Duodenal mucosa (tissue), 2 donors: ENCODE results near the gene PSORS1C2.
"Not testable (repeated sequence)": the region's sequence is repeated elsewhere in the genome, so short reads cannot be mapped to it uniquely, and the experiment has no call there.

Source experiments
- H3K27ac ChIP-seq: one replicate; pipeline ENCODE4 v1.7.0; 2013; ENCODE audit warnings: low read depth, low read length
- H3K27me3 ChIP-seq, 2 donors: one replicate each; pipeline ENCODE4 v1.7.0; 2013; ENCODE audit warnings: low read length in 2 of 2, control low read depth in 1 of 2; ENCODE audit not compliant: insufficient read depth in 2 of 2, control insufficient read depth in 1 of 2
- H3K36me3 ChIP-seq, 2 donors: one replicate each; pipeline ENCODE4 v1.7.0; 2013; ENCODE audit warnings: low read length in 2 of 2, control low read depth in 1 of 2; ENCODE audit not compliant: insufficient read depth in 2 of 2, control insufficient read depth in 1 of 2
- H3K4me1 ChIP-seq, 2 donors: one replicate each; pipeline ENCODE4 v1.7.0; 2013; ENCODE audit warnings: low read length in 2 of 2, control low read depth in 1 of 2; ENCODE audit not compliant: insufficient read depth in 2 of 2, control insufficient read depth in 1 of 2
- H3K4me3 ChIP-seq, 2 donors: one replicate each; pipeline ENCODE4 v1.7.0; 2013; ENCODE audit warnings: low read length in 2 of 2, low read depth in 1 of 2
- H3K9ac ChIP-seq, 2 donors: one replicate each; pipeline ENCODE4 v1.7.0; 2013; ENCODE audit warnings: low read length in 2 of 2, low read depth in 1 of 2
- H3K9me3 ChIP-seq, 2 donors: one replicate each; pipeline ENCODE4 v1.7.0; 2013; ENCODE audit warnings: low read length in 2 of 2, control low read depth in 1 of 2; ENCODE audit not compliant: control insufficient read depth in 1 of 2

The PSORS1C2 gene

GRCh38 chr6:31175971-31176370 is 37.1 kb upstream of the PSORS1C2 start:
- H3K9ac ChIP-seq, result no peak overlapping the region
- H3K27me3 ChIP-seq, result no peaks in the 10 kb centered on the region
- no peak overlapping the region for H3K4me3 ChIP-seq
- H3K9me3 ChIP-seq, result no peaks in the 10 kb centered on the region
- H3K27ac ChIP-seq, result no peak overlapping the region
- H3K36me3 ChIP-seq, result peaks cover 19 to 23% of the 10 kb centered on the region in 2 donors
- H3K4me1 ChIP-seq, result peaks cover 9 to 16% of the 10 kb centered on the region in 2 donors

GRCh38 chr6:31174378-31174777 is 35.5 kb upstream of the PSORS1C2 start:
- H3K27me3 ChIP-seq, result no peaks in the 10 kb centered on the region
- no peak overlapping the region for H3K4me3 ChIP-seq
- H3K27ac ChIP-seq, result no peak overlapping the region
- peaks cover 10 to 11% of the 10 kb centered on the region in 2 donors for H3K4me1 ChIP-seq
- H3K9me3 ChIP-seq, result no peaks in the 10 kb centered on the region
- no peak overlapping the region for H3K9ac ChIP-seq
- peaks cover 15 to 19% of the 10 kb centered on the region in 2 donors for H3K36me3 ChIP-seq

GRCh38 chr6:31173406-31173805 is 34.5 kb upstream of the PSORS1C2 start:
- H3K4me1 ChIP-seq, result peaks cover 2 to 3% of the 10 kb centered on the region in 2 donors
- no peaks in the 10 kb centered on the region for H3K27me3 ChIP-seq

GRCh38 chr6:31172973-31173384 is 34.1 kb upstream of the PSORS1C2 start:
- no peak overlapping the region for H3K27ac ChIP-seq

More at GRCh38 chr6:31173406-31173805, 34.5 kb upstream of the PSORS1C2 start:
- Histone ChIP-seq H3K9ac (no peak overlapping the region), H3K4me3 (no peak overlapping the region), H3K36me3 (peaks cover 15 to 22% of the 10 kb centered on the region in 2 donors), H3K9me3 (no peaks in the 10 kb centered on the region), H3K27ac (no peak overlapping the region)

GRCh38 chr6:31171931-31172905 is 33.4 kb upstream of the PSORS1C2 start:
- Histone ChIP-seq H3K27ac (no peak overlapping the region), H3K36me3 (peaks cover 9 to 18% of the 10 kb centered on the region in 2 donors), H3K9me3 (no peaks in the 10 kb centered on the region), H3K9ac (no peak overlapping the region), H3K4me3 (no peak overlapping the region), H3K4me1 (peaks cover 0 to 3% of the 10 kb centered on the region in 2 donors), H3K27me3 (no peaks in the 10 kb centered on the region)

More at GRCh38 chr6:31172973-31173384, 34.1 kb upstream of the PSORS1C2 start:
- no peaks in the 10 kb centered on the region for H3K9me3 ChIP-seq
- no peak overlapping the region for H3K4me3 ChIP-seq
- no peak overlapping the region for H3K9ac ChIP-seq
- peaks cover 0 to 3% of the 10 kb centered on the region in 2 donors for H3K4me1 ChIP-seq
- H3K27me3 ChIP-seq, result no peaks in the 10 kb centered on the region
- H3K36me3 ChIP-seq, result peaks cover 15 to 22% of the 10 kb centered on the region in 2 donors

- no peak overlapping the region for H3K9ac ChIP-seq
- no peaks in the 10 kb centered on the region for H3K27me3 ChIP-seq
- H3K4me1 ChIP-seq, result peaks cover 0 to 3% of the 10 kb centered on the region in 2 donors
- no peak overlapping the region for H3K4me3 ChIP-seq
- H3K36me3 ChIP-seq, result peaks cover 8 to 18% of the 10 kb centered on the region in 2 donors
- H3K27ac ChIP-seq, result no peak overlapping the region
- H3K9me3 ChIP-seq, result no peaks in the 10 kb centered on the region
Observed at GRCh38 chr6:31170987-31171671, 32.3 kb upstream of the PSORS1C2 start.

GRCh38 chr6:31170600-31170881 is 31.7 kb upstream of the PSORS1C2 start, which contains the start of gene POU5F1:
Gene POU5F1, minus strand, starts transcription at chr6:31170682. Its CDS starts 62 bp downstream, at chr6:31170620.
- Histone ChIP-seq H3K4me1 (peaks cover 0 to 3% of the 10 kb centered on the region in 2 donors), H3K27me3 (no peaks in the 10 kb centered on the region), H3K27ac (no peak within 1 kb of the TSS), H3K4me3 (no peak within 1 kb of the TSS), H3K36me3 (peaks cover 5 to 18% of the 10 kb centered on the region in 2 donors), H3K9me3 (no peaks in the 10 kb centered on the region), H3K9ac (no peak within 1 kb of the TSS)

- H3K27me3 ChIP-seq, H3K4me1 ChIP-seq, H3K9ac ChIP-seq: not testable (repeated sequence)
Observed at GRCh38 chr6:31169858-31170599, 31.2 kb upstream of the PSORS1C2 start.

GRCh38 chr6:31169123-31169857 is 30.4 kb upstream of the PSORS1C2 start:
- Histone ChIP-seq H3K27ac (no peak overlapping the region), H3K9ac (no peak overlapping the region), H3K4me3 (no peak overlapping the region), H3K9me3 (no peaks in the 10 kb centered on the region), H3K4me1 (peaks cover 0 to 3% of the 10 kb centered on the region in 2 donors), H3K36me3 (peaks cover 3 to 10% of the 10 kb centered on the region in 2 donors), H3K27me3 (no peaks in the 10 kb centered on the region)

More at GRCh38 chr6:31169858-31170599, 31.2 kb upstream of the PSORS1C2 start:
- H3K9me3 ChIP-seq, H3K4me3 ChIP-seq, H3K27ac ChIP-seq: not testable (repeated sequence)
- H3K36me3 ChIP-seq, result peaks cover 1 to 12% of the 10 kb centered on the region in 2 donors
